ENCODE results near the gene NBEAL2.

NBEAL2 gene

DNA sequence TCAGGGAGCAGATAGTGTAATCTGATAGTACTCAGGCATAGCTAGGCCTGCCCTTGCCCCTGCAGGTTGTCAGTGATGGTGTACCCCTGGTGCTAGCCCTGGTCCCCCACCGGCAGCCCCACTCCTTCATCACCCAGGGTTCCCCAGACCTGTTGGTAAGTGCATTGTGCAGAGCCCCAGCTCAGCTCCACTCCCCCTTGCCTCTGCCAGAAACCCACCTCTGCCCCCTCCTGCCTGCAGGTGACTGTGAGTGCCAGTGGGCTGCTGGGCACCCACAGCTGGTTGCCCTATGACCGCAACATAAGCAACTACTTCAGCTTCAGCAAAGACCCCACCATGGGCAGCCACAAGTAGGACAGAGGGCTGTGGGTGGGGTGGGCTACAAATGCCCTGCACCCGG lies 27.5 kb downstream of the NBEAL2 start:
- Histone ChIP-seq H3K27ac (no peak overlapping the region), H3K4me1 (peaks cover 4 to 15% (median 12%) of the 10 kb centered on the region in 4 donors), H3K27me3 (no peaks in the 10 kb centered on the region), H3K4me3 (no peak overlapping the region), H3K9me3 (no peaks in the 10 kb centered on the region), H3K36me3 (peaks cover 11 to 57% (median 29%) of the 10 kb centered on the region in 3 donors)
- no peak for TF ChIP-seq CTCF (IDR thresholded peaks at IDR 0.05)
- DNase-seq, result peak in 1 of 2 donors; percentile 56
- intact Hi-C loops (cut with DNase I; ENCODE audit: low total_unique reads), result loop anchor here (10.0 kb wide), 1 partner anchor 278 kb away; the partner anchor contains the start of genes KIF9 and KLHL18

GRCh38 chr3:47007482-47008233 lies 28.2 kb downstream of the NBEAL2 start:
- H3K27me3 ChIP-seq, result no peaks in the 10 kb centered on the region
- H3K9me3 ChIP-seq, result no peaks in the 10 kb centered on the region
- no peak overlapping the region for H3K4me3 ChIP-seq
- no peak overlapping the region for H3K27ac ChIP-seq
- peaks cover 8 to 53% (median 23%) of the 10 kb centered on the region in 3 donors for H3K36me3 ChIP-seq
- TF ChIP-seq CTCF (IDR thresholded peaks at IDR 0.05), result no peak
- intact Hi-C loops (cut with DNase I; ENCODE audit: low total_unique reads), result loop anchor here (10.0 kb wide), 1 partner anchor 277 kb away; the partner anchor contains the start of genes KIF9 and KLHL18
- H3K4me1 ChIP-seq, result peaks cover 4 to 15% (median 12%) of the 10 kb centered on the region in 4 donors
- peak in 1 of 2 donors; percentile 61 for DNase-seq

DNA sequence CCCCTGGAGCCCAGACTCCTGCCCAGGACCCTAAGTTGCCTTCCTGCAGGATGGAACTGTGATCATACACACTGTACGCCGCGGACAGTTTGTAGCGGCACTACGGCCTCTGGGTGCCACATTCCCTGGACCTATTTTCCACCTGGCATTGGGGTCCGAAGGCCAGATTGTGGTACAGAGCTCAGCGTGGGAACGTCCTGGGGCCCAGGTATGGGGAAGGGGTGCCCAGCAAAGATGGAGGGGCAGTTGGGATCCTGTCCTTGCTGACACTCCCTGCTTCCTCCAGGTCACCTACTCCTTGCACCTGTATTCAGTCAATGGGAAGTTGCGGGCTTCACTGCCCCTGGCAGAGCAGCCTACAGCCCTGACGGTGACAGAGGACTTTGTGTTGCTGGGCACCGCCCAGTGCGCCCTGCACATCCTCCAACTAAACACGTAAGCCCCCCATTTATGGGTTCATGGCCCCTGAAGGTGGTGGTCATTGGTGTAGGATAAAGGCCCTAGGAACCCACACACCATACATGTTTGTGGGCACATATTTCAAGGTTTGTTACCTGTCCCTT lies 28.8 kb downstream of the NBEAL2 start:
- Histone ChIP-seq H3K27ac (peak overlapping the region; percentile 91), H3K9me3 (no peaks in the 10 kb centered on the region), H3K4me1 (peaks cover 4 to 15% (median 12%) of the 10 kb centered on the region in 4 donors), H3K36me3 (peaks cover 4 to 51% (median 17%) of the 10 kb centered on the region in 3 donors), H3K4me3 (no peak overlapping the region), H3K27me3 (no peaks in the 10 kb centered on the region)
- DNase-seq, result peak in 1 of 2 donors; percentile 64
- intact Hi-C loops (cut with DNase I; ENCODE audit: low total_unique reads), result loop anchor here (10.0 kb wide), 1 partner anchor 276 kb away; the partner anchor contains the start of genes KIF9 and KLHL18
- no peak for TF ChIP-seq CTCF (IDR thresholded peaks at IDR 0.05)

GRCh38 chr3:47008851-47009224 lies 29.4 kb downstream of the NBEAL2 start:
- Histone ChIP-seq H3K4me3 (peak overlapping the region; percentile 60 to 81), H3K36me3 (peaks cover 4 to 51% (median 12%) of the 10 kb centered on the region in 3 donors), H3K4me1 (peaks cover 4 to 15% (median 12%) of the 10 kb centered on the region in 4 donors), H3K27me3 (no peaks in the 10 kb centered on the region), H3K9me3 (no peaks in the 10 kb centered on the region), H3K27ac (peak overlapping the region; percentile 91)
- no peak for TF ChIP-seq CTCF (IDR thresholded peaks at IDR 0.05)
- intact Hi-C loops (cut with DNase I; ENCODE audit: low total_unique reads), result loop anchor here (10.0 kb wide), 1 partner anchor 276 kb away; the partner anchor contains the start of genes KIF9 and KLHL18
- DNase-seq, result no peak

DNA sequence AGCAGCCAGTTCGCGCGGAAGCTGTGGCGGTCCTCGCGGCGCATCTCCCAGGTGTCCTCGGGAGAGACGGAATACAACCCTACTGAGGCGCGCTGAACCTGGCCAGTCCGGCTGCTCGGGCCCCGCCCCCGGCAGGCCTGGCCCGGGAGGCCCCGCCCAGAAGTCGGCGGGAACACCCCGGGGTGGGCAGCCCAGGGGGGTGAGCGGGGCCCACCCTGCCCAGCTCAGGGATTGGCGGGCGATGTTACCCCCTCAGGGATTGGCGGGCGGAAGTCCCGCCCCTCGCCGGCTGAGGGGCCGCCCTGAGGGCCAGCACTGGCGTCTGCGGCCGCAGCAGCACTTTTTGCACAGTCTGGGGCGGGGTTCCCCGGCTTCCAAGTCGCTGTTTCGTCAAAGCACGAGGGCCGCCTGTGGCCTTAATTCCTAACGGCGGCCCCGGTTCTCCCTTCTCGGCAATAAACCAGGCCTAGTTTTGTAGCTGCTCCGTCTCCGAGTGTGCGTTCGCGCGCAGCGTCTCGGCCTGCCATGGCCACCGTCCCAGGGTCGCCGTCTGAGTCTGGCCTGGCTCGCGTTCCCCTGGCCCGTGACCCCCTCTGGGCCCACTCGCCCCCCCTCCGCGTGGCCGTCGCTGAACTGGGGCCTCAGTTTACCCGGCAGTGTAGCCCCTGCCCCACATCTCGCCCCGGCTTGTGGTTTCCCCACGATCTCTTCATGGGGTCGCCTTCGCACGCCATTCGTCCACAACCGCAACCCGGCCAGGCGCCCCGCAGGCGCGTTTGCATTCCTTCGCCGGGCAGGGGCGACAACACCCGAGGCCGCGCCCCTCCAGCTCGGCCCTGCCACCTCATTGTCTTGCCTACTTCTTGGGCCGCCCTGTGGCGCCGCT lies 30.0 kb downstream of the NBEAL2 start:
- peak in 1 of 2 experiments; percentile 15 for TF ChIP-seq CTCF (IDR thresholded peaks at IDR 0.05)
- H3K4me1 ChIP-seq, result peaks cover 4 to 15% (median 12%) of the 10 kb centered on the region in 4 donors
- H3K27me3 ChIP-seq, result no peaks in the 10 kb centered on the region
- no peaks in the 10 kb centered on the region for H3K9me3 ChIP-seq
- H3K36me3 ChIP-seq, result peaks cover 0 to 51% (median 12%) of the 10 kb centered on the region in 3 donors
- H3K4me3 ChIP-seq, result peak overlapping the region; percentile 60 to 81
- intact Hi-C loops (cut with DNase I; ENCODE audit: low total_unique reads), result loop anchor here (10.0 kb wide), 1 partner anchor 275 kb away; the partner anchor contains the start of genes KIF9 and KLHL18
- H3K27ac ChIP-seq, result peak overlapping the region; percentile 91
- peak; percentile 89 to 97 for DNase-seq

All from tibial artery (tissue), 4 donors.